GM12874 (cell line): Measurements from ENCODE around the gene RPS6KA4.

ENCODE experiments used
- CTCF ChIP-seq: IDR thresholded peaks from 2 replicates; pipeline ENCODE4 v1.5.1; 2011; ENCODE audit warnings: low read depth, mild to moderate bottlenecking, control low read depth, low read length, moderate library complexity; ENCODE audit not compliant: insufficient read depth

The RPS6KA4 gene

GRCh38 chr11:64372802-64373597 is 14.0 kb downstream of the RPS6KA4 start:
- TF ChIP-seq CTCF: no peak

GRCh38 chr11:64373598-64373974 is 14.6 kb downstream of the RPS6KA4 start:
- TF ChIP-seq CTCF: no peak

- TF ChIP-seq CTCF: no peak
These were observed 17.1 kb downstream of the RPS6KA4 start for GRCh38 chr11:64376071-64376470.

GRCh38 chr11:64378335-64378880 is 19.4 kb downstream of the RPS6KA4 start:
- TF ChIP-seq CTCF: no peak

- no peak for TF ChIP-seq CTCF
These were observed 20.2 kb downstream of the RPS6KA4 start for GRCh38 chr11:64379160-64379559.

- no peak for TF ChIP-seq CTCF
These were observed 21.1 kb downstream of the RPS6KA4 start for GRCh38 chr11:64379817-64380709.

GRCh38 chr11:64381350-64381749 is 22.4 kb downstream of the RPS6KA4 start:
- TF ChIP-seq CTCF: no peak
